GM18868 (cell line): ENCODE data around the gene BMP7.

ENCODE experiments used
- ATAC-seq: cut with Tn5 transposase; IDR thresholded peaks from one replicate; pipeline ENCODE4 v1.9.1; 2021; ENCODE audit warnings: mild to moderate bottlenecking, moderate library complexity; ENCODE audit not compliant: unreplicated experiment

BMP7 gene

GRCh38 chr20:57213291-57213690 is 53.1 kb downstream of the BMP7 start:
- ATAC-seq, result no peak

DNA sequence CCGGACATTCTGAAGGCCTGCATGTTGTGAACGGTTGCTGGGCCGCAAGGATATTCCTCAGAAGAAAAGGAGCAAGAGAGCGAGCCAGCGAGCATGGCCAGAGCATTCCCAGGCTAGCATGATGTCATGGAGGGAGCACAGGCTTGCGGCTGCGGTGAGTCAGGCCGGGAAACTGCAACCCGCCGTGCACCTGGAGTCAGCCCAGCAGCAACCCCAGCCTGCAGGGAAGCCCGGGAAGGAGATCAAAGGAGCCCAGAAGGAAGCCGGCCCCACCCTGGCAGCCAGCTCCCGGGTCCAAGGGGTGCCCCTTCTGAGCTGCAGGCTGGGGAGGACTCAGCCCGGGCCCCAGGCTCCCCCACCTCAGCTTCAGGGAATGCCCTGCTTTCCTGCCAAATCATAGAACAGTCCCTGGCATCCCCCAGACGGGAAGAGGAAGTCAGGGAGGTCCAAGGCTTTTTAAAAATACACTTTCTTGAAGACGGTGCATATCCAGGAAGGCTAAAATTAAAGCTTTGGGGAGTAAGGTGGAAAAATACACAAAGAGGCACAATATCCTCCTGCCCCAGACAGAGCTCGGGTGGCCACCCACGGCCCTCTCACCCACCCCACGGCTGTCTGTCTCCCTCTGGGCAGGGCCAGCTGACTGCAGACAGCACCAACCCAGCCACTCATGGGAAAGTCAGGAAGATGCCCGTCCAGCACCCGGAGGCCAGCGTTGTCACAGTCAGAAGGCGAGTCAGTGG is 53.7 kb downstream of the BMP7 start:
- no peak for ATAC-seq

DNA sequence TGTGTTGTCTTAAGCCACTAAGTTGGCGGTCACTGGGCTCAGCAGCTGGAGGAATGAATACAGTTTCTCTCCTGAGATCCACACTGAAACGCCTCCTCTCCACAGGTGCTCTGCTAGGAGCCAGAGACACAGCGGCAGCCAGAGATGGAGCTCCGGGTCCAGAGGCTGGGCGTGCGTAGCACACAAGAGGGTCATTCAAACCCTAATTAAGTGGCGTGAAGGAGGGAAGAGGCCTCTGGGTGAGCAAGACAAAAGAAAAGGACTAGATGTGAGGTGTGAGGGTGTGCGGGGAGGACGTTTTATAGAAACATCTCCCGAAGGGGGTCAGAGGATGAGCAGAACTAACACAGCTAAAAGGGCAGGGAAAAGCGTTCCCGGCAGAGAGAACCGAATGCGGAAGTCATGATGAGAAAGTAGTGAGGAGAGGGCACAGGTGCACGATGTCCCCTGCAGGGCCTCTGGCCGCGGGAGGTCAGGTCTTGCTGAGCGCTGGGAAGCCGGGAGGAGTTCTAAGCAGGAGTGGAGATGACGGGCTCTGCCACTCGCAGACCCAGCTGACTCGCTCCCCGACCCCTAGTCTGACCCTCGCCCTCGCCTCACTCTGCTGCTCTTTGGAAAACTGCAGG is 54.4 kb downstream of the BMP7 start:
- no peak for ATAC-seq

DNA sequence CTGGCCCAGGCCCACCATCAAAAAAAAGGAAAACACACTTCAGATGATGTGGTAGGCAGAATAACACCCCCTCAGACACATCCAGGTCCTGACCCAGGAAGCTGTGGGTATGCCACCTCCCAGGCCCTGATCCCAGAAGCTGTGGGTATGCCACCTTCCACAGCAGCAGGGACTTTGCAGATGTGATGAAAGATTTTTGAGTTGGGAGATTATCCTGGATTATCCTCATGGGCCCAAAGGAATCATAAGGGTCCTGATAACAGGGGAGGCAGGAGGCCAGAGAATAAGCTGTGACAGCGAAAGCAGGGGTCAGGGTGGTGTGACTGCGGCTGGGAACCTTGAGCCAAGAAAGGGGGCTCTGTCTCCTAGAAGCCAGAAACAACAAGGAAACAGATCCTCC is 55.0 kb downstream of the BMP7 start:
- ATAC-seq, result no peak

- no peak for ATAC-seq
These were observed 55.5 kb downstream of the BMP7 start for GRCh38 chr20:57210911-57211280.

DNA sequence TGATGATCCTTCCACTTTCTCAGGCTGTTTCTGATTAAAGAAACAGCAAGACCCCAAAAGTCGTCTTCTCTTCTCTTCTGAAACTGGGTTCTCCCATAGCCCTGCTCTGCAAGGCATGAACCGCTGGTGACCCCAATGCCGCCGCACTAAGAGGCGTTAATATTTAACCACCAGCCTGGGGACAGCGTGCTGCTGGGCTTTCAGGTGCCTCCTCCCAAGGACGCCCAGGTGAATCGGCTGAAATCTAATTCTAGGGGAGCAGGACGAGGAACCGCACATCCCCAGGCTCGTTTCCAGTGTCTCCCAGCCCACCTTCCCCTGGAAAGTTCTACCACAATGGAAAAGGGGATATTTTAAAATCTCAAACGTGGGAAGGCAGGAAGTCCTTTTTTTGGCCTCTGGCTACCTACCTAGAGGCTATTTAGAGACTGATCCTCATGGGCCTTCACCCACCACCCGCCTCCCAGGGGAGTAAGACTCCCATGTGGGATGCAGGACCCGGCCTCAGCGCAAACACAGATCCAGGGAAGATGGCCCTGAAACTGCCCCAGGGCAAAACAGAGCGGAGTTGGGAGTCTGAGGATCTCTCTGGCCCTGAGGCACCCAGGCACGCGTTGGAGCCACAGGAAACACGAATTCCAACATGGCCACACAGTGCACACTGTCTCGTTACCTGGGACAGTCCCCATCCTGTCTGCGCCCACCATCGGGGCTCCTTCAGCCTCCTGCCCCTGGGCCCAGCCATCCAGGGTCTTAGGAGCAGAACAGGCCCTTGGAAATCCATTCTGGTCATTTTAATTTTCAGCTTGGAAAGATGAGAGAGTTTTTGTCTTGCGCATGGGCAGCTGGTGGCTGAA is 56.2 kb downstream of the BMP7 start:
- ATAC-seq, result no peak

DNA sequence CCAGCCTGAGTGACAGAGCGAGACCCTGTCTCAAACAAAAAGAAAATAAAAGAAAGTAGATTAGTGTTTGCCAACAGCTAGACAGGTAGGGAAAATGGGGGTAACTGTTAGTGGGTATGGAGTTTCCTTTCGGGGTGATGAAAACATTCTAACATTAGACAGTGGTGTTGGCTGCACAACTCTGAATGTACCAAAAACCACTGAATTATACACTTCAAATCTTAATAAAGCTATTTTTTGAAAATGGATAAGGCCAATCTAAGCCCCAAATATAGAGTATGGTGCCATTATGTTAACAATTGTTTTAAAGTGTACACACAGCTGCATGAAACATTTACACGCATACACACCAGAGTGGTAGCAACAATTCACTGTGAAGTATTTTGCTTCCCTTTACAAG is 57.0 kb downstream of the BMP7 start:
- ATAC-seq, result no peak

GRCh38 chr20:57208198-57208597 is 58.2 kb downstream of the BMP7 start:
- ATAC-seq, result no peak

DNA sequence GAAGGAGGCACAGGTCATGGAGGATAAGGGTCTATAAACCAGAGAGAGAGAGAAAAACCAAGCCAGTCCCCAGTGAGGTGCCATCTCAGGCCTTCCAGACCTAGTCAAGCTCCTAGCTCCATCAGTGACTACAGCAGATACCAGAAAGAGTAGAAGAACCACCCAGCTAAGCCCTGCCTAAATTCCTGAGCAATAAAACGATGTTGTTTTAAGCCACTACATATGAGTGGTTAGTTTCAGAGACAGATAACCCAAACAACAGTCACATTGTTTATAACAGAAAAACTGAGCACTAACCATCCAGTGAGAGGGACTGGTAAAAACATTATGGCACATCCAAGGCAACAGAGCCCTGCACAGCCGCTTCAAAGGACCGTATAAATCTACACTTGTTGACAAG is 59.2 kb downstream of the BMP7 start:
- ATAC-seq, result no peak

DNA sequence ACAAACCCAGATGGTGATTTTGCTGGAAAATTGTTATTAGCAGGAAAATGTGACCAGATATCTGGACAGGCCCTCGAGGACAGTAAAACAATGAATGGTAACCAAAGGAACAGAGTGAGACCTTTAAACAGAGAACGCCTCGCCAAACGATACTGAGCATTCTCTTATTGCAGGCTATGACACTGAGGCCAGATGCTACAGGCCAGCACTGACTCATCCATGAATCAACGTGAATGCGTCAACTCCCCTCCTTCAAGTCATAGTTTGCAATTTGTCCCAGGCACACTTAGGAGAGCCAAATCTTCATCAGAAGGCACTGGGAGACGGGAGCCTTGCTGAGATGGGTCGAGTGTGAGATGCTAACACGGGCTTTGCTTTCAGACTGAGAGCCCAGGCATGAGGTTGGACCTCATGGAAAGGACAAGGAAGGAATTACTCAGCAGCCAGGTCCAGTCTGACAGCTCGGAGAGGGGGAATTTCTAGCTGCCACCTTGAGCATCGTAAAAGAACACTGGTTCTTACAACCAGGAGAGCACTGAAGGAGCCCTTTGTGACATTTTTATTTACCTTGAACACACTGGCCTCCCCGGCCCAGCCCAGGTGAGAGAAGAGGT is 60.7 kb downstream of the BMP7 start:
- no peak for ATAC-seq

DNA sequence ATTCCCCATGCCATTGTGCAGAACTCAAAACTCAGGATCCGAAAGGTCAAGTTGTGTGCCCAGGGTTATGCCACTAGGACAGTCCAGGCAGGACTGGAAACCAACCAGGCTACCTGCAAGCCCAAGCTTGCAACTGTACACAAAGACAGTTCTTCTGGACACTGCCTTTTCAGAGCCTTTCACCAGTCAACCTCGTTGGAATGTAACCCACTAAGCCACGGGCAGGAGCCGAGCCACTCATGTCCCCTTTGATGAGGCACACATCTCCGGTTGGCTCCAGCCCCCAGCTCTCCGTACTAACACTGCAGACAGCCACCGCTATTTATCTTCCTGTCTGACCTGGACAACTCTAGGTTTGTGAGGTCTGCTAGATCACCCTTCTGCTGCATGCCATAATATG is 62.5 kb downstream of the BMP7 start:
- no peak for ATAC-seq

DNA sequence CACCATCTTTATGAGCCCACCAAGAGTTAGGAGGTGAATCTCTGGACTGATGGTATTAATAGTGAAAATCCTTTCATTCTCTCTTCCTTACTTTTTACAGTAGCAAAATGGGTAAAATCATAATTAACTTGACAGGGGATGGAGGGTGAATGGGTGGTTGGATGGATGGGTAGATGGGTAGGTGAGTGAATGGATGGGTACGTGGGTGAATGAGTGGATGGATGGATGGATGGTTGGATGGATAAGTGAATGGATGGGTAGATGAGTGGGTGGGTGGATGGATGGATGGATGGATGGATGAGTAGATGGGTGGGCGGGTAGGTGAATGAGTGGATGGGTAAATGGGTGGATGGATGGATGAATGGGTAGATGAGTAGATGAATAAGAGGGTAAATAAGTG is 63.2 kb downstream of the BMP7 start:
- ATAC-seq, result no peak

DNA sequence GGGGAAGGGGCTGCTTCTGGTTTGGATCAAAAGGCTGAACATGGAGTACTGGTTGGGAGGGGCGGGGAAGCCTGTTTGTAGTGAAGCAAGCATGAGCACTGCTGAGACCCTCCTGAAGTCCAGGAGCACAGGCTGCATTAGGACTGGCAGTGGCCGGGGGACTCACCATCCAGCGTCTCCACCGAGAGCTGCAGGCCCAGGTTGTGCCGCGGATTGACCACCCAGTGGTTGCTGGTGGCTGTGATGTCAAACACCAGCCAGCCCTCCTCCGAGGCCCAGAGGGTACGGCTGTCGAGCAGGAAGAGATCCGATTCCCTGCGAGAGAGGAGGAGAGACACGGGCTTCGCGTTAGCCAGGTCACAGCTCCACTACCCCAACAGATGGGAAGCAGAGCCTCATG is 64.1 kb downstream of the BMP7 start:
- ATAC-seq, result no peak

- no peak for ATAC-seq
These were observed 65.4 kb downstream of the BMP7 start for GRCh38 chr20:57200882-57201695.

- no peak for ATAC-seq
These were observed 66.6 kb downstream of the BMP7 start for GRCh38 chr20:57199656-57200405.

DNA sequence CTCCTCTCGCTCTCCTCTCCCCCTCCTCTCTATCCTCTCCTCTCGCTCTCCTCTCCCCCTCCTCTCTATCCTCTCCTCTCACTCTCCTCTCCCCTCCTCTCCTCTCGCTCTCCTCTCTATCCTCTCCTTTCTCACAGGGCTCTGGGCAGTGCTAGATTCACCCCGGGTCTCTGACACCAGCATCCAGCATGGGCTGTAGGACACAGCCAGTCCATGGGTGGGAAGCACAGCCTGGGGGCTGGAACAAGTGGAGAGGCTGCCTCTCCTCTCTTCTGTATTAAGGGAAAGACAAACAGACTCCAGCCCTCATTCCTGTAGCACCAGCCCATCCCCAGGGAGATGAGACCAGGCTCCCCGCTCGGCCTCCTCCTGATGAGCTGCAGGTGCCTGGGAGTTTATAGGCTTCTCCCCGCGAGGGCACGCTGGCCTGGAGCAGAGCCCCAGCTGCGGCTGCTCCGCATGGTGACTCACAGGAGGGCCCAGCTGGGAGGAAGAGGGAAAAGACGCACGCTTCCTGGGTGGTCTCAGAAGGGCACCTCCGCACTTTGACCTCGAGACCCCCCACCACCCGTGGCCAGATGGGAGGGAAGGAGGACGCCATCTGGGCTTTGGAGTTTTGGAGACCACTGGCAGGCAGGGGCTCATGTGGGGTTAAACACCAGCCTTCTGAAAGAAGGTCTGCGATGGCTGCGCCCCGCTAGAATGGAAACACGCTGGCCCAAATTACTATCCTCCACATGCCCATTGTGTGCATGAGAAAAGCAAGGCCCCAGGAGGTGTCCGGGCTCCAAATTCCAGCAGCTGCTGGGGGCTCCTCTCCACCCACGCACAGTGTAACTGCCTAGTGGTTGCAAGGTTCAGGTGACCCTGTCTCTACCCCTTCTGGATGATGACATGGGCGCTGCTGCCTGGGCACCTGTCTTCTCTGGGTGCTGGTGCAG is 68.0 kb downstream of the BMP7 start:
- no peak for ATAC-seq

DNA sequence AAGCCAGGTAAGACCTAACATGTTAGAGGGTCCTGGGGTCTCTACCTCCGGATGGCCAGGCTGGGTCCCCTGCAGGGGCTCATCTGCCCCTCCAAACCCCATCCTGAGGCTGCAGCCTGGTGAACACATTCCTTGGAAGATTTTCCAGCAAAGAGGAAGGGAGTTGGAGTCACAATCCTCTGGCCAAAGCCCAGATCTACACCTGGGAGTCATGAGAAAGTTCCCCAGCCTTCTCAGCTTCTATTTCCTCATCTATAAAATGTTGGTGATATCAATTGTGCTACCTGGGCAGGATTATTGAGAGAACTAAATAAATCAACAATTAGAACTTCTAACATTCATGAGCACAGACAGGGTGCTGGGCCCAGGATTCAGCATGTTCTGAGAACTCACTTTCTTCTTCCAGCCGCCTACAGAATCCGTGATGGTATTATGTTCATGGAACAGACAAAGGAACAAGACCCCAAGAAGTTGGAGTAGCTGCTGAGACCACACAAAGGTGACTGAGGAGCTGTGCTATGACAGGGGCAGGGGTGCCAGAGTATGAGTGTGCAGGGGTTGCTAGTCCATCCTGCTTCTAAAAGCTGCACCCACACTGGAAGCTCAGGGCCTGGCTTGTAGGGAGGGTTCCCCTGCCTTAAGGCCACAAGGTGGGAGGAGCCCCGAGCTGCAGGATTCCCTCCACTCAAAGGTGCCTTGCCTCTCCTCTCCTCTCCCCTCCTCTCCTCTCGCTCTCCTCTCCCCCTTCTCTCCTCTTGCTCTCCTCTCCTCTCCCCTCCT is 68.9 kb downstream of the BMP7 start:
- ATAC-seq, result no peak

DNA sequence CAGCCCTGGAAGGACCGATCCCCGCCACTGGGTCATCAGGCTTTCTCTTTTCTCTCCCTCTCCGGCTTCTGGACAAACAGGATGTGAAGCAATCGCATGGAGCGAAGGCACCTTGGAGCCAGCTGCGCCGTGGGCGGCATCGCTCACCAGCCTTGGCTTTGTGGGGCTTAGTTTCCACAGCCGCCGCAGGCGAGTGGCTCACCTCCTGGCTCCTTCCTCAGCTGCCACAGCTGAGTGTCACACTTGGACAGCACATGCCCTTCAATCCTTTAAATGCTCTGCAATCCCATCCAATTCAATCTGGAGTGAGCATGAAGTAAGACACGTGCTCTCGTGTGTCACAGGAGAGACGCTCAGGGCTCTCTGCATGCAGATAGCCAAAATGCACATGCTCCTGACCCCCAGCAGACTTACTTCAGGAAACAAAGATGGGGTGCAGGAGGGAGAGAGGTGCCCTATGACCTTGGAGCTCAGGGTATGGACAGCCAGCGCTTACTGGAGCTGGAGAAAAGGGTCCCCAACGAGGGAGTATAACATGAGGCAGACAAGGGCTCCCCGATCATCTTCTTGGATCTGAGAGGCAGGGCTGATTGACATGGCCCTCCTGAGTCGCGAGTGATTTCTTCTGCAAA is 70.9 kb downstream of the BMP7 start:
- no peak for ATAC-seq
